Gastrocnemius medialis (tissue), 4 donors: ENCODE data around the gene CTNNBL1. TPM values are rescaled to one million over a fixed set of nuclear protein-coding genes. Genes with fewer than 3 reads are reported as not detected.

Experiments used
- ATAC-seq, 2 donors: fragments of 150-250 bp; one replicate each; pipeline ENCODE4 v1.9.1; 2016
- DNase-seq, 2 donors: peaks; one replicate each; pipeline ENCODE4 v3.0.0-alpha.2; 2019
- H3K27ac ChIP-seq, 4 donors: fragments of 200-600 bp; sonication (generic); 1 replicate in 1 of 4; 2 replicates in 3 of 4; pipeline ENCODE4 v1.5.1; 2016 to 2018; ENCODE audit warnings: mild to moderate bottlenecking in 2 of 4, moderate library complexity in 1 of 4
- H3K27me3 ChIP-seq, 3 donors: fragments of 200-600 bp; sonication (generic) in 2 of 3; 1 replicate in 1 of 3; 2 replicates in 2 of 3; pipeline versions ENCODE4 v1.5.1 to v1.6.0; 2016 to 2019; ENCODE audit warnings: mild to moderate bottlenecking in 1 of 3, moderate library complexity in 1 of 3
- H3K36me3 ChIP-seq, 2 donors: fragments of 200-600 bp; sonication (generic) in 1 of 2; one replicate each; pipeline ENCODE4 v1.5.1; 2017 to 2018
- H3K4me1 ChIP-seq, 2 donors: fragments of 200-600 bp; sonication (generic) in 1 of 2; one replicate each; pipeline ENCODE4 v1.5.1; 2016 to 2017; ENCODE audit warnings: mild to moderate bottlenecking in 2 of 2
- H3K4me3 ChIP-seq, 4 donors: fragments of 200-600 bp; sonication (generic) in 3 of 4; 1 replicate in 1 of 4; 2 replicates in 3 of 4; pipeline ENCODE4 v1.5.1; 2016 to 2019; ENCODE audit warnings: mild to moderate bottlenecking in 2 of 4
- H3K9me3 ChIP-seq, 3 donors: fragments of 200-600 bp; sonication (generic) in 2 of 3; 1 replicate in 1 of 3; 2 replicates in 2 of 3; pipeline ENCODE4 v1.5.1; 2016 to 2019
- CTCF ChIP-seq, 5 experiments: fragments of 450-650 bp in 3 of 5; fragments of 200-600 bp in 2 of 5; sonication (generic) in 2 of 5; IDR thresholded peaks in 4 of 5; conservative IDR thresholded peaks in 1 of 5; 1 replicate in 4 of 5; 2 replicates in 1 of 5; pipeline ENCODE4 v1.5.1; 2016 to 2019; ENCODE audit warnings: antibody characterized with exemption in 5 of 5, mild to moderate bottlenecking in 3 of 5, moderate library complexity in 3 of 5
- POLR2A ChIP-seq, 2 donors: fragments of 450-650 bp; IDR thresholded peaks; one replicate each; pipeline ENCODE4 v1.6.1; 2017; ENCODE audit warnings: antibody characterized with exemption in 2 of 2, mild to moderate bottlenecking in 2 of 2, moderate library complexity in 2 of 2
- in situ Hi-C, 4 donors: fragments of 200-750 bp; cut with MboI; loops; one replicate each; pipeline versions ENCODE4 v1.15.0 to v1.8.0; 2017; ENCODE audit warnings: low sequenced_read_pairs in 4 of 4
- intact Hi-C: fragments of 100-400 bp; cut with DNase I; formaldehyde crosslinking; loops from one replicate; pipeline ENCODE4 v1.15.1; 2023; ENCODE audit warnings: low total_unique reads
- total RNA-seq, 4 donors: library from RNA; depleted of rRNA; stranded (reverse); fragments of >200 nt; gene quantifications; one replicate each; pipeline versions ENCODE4 v1.1.0 to v1.2.3, GENCODE V29; 2016

Gene CTNNBL1
- total RNA-seq, 4 donors from 2014 or later, result 23.1 to 35.4 (median 30.3) TPM

GRCh38 chr20:37737826-37738420, 44.1 kb downstream of the CTNNBL1 start:
- Histone ChIP-seq H3K27ac (peak overlapping the region; percentile 56 to 68 (median 65)), H3K36me3 (peaks cover 0 to 37% of the 10 kb centered on the region in 2 donors), H3K4me1 (peaks cover 36 to 45% of the 10 kb centered on the region in 2 donors), H3K27me3 (no peaks in the 10 kb centered on the region), H3K9me3 (no peaks in the 10 kb centered on the region), H3K4me3 (no peak overlapping the region)
- intact Hi-C loops (no loop called here), in situ Hi-C loops (no loop called here)
- TF ChIP-seq CTCF (IDR thresholded peaks at IDR 0.05 in 4 of 5, conservative IDR thresholded peaks at IDR 0.05 in 1 of 5), result no peak
- ATAC-seq (peak in 1 of 2 donors; percentile 47), DNase-seq (peak in 1 of 2 donors; percentile 36)

GRCh38 chr20:37741055-37741454, 47.2 kb downstream of the CTNNBL1 start:
- H3K9me3 ChIP-seq, result no peaks in the 10 kb centered on the region
- ATAC-seq (no peak), DNase-seq (no peak)
- H3K36me3 ChIP-seq, result peaks cover 0 to 28% of the 10 kb centered on the region in 2 donors
- in situ Hi-C loops (no loop called here), intact Hi-C loops (no loop called here)
- H3K27ac ChIP-seq, result no peak overlapping the region
- H3K27me3 ChIP-seq, result no peaks in the 10 kb centered on the region
- TF ChIP-seq POLR2A (IDR thresholded peaks at IDR 0.05), result no peak
- peaks cover 24 to 32% of the 10 kb centered on the region in 2 donors for H3K4me1 ChIP-seq
- no peak overlapping the region for H3K4me3 ChIP-seq

- Histone ChIP-seq H3K4me1 (peaks cover 24 to 32% of the 10 kb centered on the region in 2 donors), H3K27me3 (no peaks in the 10 kb centered on the region), H3K27ac (no peak overlapping the region), H3K9me3 (no peaks in the 10 kb centered on the region), H3K4me3 (no peak overlapping the region), H3K36me3 (peaks cover 0 to 25% of the 10 kb centered on the region in 2 donors)
- ATAC-seq (peak in 1 of 2 donors; percentile 29), DNase-seq (no peak)
- intact Hi-C loops (no loop called here), in situ Hi-C loops (no loop called here)
- no peak for TF ChIP-seq CTCF (IDR thresholded peaks at IDR 0.05 in 4 of 5, conservative IDR thresholded peaks at IDR 0.05 in 1 of 5)
- TF ChIP-seq POLR2A (IDR thresholded peaks at IDR 0.05), result no peak
These were observed 47.7 kb downstream of the CTNNBL1 start for GRCh38 chr20:37741570-37741969.

- no peak for TF ChIP-seq POLR2A (IDR thresholded peaks at IDR 0.05)
- TF ChIP-seq CTCF (IDR thresholded peaks at IDR 0.05 in 4 of 5, conservative IDR thresholded peaks at IDR 0.05 in 1 of 5), result no peak
- no peak overlapping the region for H3K27ac ChIP-seq
- DNase-seq (no peak), ATAC-seq (no peak)
- intact Hi-C loops, result no loop called here
- peaks cover 24 to 32% of the 10 kb centered on the region in 2 donors for H3K4me1 ChIP-seq
- in situ Hi-C loops, result no loop called here
- no peaks in the 10 kb centered on the region for H3K27me3 ChIP-seq
- no peaks in the 10 kb centered on the region for H3K9me3 ChIP-seq
- no peak overlapping the region for H3K4me3 ChIP-seq
- H3K36me3 ChIP-seq, result peaks cover 0 to 23% of the 10 kb centered on the region in 2 donors
These were observed 48.3 kb downstream of the CTNNBL1 start for GRCh38 chr20:37742131-37742530.

- in situ Hi-C loops (no loop called here), intact Hi-C loops (no loop called here)
- no peak for TF ChIP-seq POLR2A (IDR thresholded peaks at IDR 0.05)
- no peak for TF ChIP-seq CTCF (IDR thresholded peaks at IDR 0.05 in 4 of 5, conservative IDR thresholded peaks at IDR 0.05 in 1 of 5)
- Histone ChIP-seq H3K9me3 (no peaks in the 10 kb centered on the region), H3K36me3 (peaks cover 0 to 12% of the 10 kb centered on the region in 2 donors), H3K4me1 (peaks cover 6 to 23% of the 10 kb centered on the region in 2 donors), H3K27ac (no peak overlapping the region), H3K4me3 (no peak overlapping the region), H3K27me3 (no peaks in the 10 kb centered on the region)
- ATAC-seq (no peak), DNase-seq (no peak)
These were observed 50.5 kb downstream of the CTNNBL1 start for GRCh38 chr20:37744347-37744746.
